GM20000 (cell line): ENCODE data around the gene GTPBP4.

Experiments used
- DNase-seq: peaks from one replicate; pipeline ENCODE4 v3.0.0; 2012; ENCODE audit warnings: low spot score
- TF ChIP-seq, protein P1 (sequence below): IDR thresholded peaks from 2 replicates; pipeline ENCODE4 v1.5.1; 2012; ENCODE audit warnings: mild to moderate bottlenecking, control low read depth; ENCODE audit errors: extremely low read depth, missing control alignments

The GTPBP4 gene

DNA sequence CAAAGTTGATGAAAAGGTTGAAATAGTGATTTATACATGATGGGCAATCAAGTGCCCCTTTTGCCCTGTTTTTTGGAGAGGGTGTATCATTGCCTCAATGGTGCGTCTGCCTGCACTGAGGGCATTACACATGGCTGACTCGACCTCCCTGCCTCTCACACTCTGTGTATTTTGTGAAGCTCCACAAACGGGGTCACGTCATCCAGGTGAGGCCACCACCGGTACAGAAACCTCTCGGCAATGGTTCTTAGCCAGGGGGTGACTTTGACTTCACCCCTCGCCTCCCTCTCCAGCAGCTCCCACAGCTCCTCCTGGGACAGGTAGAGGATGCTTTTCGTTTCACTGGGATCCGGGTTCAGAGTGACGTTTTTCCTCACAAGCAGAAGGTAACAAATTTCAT is 31.1 kb downstream of the GTPBP4 start:
- DNase-seq: no peak
- TF ChIP-seq, protein P1, sequence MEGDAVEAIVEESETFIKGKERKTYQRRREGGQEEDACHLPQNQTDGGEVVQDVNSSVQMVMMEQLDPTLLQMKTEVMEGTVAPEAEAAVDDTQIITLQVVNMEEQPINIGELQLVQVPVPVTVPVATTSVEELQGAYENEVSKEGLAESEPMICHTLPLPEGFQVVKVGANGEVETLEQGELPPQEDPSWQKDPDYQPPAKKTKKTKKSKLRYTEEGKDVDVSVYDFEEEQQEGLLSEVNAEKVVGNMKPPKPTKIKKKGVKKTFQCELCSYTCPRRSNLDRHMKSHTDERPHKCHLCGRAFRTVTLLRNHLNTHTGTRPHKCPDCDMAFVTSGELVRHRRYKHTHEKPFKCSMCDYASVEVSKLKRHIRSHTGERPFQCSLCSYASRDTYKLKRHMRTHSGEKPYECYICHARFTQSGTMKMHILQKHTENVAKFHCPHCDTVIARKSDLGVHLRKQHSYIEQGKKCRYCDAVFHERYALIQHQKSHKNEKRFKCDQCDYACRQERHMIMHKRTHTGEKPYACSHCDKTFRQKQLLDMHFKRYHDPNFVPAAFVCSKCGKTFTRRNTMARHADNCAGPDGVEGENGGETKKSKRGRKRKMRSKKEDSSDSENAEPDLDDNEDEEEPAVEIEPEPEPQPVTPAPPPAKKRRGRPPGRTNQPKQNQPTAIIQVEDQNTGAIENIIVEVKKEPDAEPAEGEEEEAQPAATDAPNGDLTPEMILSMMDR: no peak

DNA sequence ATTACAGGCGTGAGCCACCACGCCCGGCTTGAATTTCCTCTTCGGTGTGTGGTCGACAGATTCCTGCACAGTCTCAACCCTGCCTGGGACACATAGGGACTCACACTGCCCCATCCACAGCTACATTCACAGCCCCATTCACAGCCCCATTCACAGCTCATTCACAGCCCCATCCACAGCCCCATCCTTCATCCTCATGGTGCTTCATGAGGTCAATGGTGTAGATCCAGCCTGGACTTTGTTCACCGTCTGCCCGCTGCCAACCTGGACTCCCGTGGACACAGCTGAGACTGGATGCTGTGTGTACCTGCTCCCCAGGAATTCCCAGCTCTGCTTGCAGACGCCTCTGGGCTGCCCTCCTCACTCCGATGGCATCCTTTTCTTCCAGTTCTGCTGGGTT is 32.2 kb downstream of the GTPBP4 start:
- DNase-seq: no peak
- TF ChIP-seq, protein P1: no peak

DNA sequence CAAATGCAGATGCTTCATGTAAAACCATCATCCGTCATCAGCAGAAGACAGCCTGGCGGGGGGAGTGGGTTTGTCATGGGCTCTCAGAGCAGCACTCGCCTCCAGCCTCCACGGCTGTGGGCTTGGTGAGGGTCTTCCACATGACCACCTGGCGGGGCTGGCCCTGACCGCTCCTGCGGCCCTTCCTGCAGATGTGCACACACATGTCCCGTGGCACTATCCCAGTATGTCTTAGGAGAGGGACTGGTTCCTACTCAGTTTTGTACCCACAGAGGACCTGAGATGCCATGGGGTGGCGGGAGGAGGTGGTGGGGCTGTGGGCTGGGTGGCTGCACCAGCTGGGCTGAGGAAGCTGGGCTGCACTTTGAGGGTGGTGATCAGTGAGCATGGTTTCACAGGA is 32.7 kb downstream of the GTPBP4 start:
- TF ChIP-seq, protein P1: no peak
- DNase-seq: no peak

DNA sequence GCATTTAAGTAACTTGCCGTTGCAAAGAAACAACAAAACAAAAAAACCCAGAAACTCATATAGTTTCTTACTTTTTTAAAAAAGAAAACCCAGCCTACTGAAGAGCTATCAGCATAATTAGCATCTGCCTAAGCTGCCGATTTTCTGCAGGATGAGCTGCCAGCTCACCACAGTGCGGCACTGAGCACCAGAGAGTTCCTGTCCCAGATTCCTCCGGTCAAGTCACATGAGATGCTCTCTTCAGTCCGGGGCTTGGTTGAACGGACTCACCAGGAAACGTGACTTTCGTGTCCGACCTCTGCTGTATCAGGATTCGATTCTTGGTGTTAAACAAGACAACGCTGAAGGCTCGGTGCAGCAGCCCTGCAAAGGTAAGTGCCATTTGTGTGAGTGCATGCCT is 34.2 kb downstream of the GTPBP4 start:
- no peak for DNase-seq
- TF ChIP-seq, protein P1: no peak

DNA sequence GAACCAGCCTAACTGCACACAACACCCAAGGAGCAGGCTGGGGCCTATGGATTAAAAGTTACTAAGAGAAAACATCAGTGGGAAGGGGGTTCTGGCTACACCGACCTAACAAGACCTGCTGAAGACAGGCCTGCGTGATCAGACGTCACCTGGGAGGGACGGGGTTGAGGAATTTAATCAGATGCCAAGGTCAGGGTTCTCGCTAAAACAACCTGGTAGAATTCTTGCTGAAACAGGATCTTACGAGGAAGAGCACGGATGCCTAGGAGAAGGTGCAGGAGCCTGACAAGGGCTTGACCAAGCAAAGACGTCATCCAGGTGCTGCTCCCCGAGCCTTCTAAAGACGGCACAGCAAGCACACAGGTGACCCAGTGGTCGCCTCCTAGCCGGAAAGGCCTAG is 35.9 kb downstream of the GTPBP4 start:
- TF ChIP-seq, protein P1: no peak
- no peak for DNase-seq

DNA sequence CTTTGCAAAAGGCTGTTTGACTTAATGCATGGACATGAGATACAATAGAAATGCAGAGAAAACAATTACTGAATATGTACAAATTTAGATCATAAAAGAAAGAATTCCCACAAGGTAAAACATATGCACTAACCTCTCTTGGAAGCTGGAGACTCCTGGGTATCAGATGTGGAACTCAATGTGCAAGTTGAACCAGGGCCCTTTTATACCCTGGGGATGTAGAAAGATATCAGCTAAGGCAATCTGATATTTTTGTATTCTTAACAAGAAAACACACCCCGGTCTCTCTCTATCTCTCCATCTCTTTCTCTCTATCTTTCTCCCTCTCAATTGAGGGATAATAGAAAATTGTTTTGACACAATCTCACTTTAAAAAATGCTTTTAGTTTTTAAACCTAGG is 37.4 kb downstream of the GTPBP4 start, which contains the start of gene IDI2:
TSS of gene IDI2 (minus strand) at position 177 of the 400 bp plus-strand sequence. CDS start 1,136 bp downstream, outside the sequence.
- TF ChIP-seq, protein P1: no peak
- DNase-seq: no peak

DNA sequence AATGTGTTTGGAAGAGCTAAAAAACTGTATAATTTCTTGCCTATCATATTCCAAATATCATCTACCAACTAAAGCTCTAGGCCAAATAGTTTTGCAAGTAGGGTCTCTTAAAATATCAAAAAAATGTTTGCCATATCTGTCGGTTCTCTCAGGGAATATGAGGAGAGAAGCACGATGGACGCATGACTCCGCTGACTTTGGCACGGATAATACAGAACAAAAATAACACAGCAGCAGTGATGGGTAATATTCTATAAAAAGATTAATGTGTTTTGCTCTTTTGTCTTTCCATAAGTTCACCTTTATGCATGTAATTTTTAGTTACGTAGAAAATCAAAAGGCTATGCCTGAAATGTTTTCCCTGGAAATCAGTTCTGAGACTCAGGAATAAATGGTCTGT is 38.3 kb downstream of the GTPBP4 start:
- TF ChIP-seq, protein P1: no peak
- DNase-seq: no peak
